NT2/D1 (cell line): ENCODE data around the gene TUBB4B.

ENCODE experiments used
- SUZ12 ChIP-seq: IDR thresholded peaks from 2 replicates; pipeline ENCODE4 v1.6.1; 2011; ENCODE audit not compliant: insufficient read length, insufficient read depth; ENCODE audit errors: extremely low read depth
- YY1 ChIP-seq: IDR thresholded peaks from 2 replicates; pipeline ENCODE4 v1.6.1; 2011; ENCODE audit not compliant: insufficient read length, insufficient read depth
- ZNF274 ChIP-seq: IDR thresholded peaks from 2 replicates; pipeline ENCODE4 v1.6.1; 2011; ENCODE audit warnings: mild to moderate bottlenecking, low read depth, low read length

DNA sequence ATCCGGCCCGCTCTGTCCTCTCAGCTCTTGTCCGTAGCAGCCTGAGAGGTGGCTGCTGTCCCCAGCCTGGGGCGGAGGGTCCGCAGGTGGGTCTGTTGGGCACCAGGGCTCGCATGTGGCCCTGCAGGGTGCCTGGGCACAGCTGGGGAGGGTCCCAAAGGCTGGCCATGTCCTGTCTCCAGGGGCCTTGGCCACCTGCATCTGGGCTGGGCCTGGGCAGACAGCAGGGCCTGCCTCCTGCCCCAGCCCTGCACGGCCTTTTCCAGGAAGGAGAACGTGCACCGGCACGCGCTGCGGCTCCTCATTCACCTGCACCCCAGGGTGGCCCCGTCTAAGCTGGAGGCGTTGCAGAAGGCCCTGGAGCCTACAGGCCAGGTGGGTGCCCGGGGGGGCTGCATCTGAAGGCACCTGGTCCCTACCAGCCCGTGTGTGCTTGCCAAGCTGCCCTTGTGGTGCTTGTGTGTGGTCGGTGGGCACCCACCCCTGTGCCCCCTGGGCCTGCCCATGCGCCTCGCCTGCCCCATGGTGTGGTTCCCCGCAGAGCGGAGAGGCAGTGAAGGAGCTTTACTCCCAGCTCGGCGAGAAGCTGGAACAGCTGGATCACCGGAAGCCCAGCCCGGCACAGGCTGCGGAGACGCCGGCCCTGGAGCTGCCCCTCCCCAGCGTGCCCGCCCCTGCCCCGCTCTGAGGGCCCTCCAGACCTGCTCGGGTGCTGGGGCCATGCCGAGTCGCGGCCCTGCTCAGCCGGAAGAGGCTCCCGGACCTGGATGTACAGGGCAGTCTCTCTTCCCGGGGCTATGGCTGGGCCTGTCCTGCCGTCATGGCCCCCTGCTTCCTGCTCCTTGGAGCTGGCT, 31.4 kb downstream of the TUBB4B start:
- TF ChIP-seq YY1 = no peak
- TF ChIP-seq SUZ12 = no peak
- no peak for TF ChIP-seq ZNF274
